T-helper 1 cell (primary cell): Measurements from ENCODE around the gene ZBTB48.

Experiments used
- DNase-seq, 5 donors: peaks; one replicate each; pipeline ENCODE4 v3.0.0-alpha.2; 2012 to 2020

Gene ZBTB48

GRCh38 chr1:6614019-6614928 lies 34.5 kb downstream of the ZBTB48 start:
- DNase-seq, result peak in 4 of 5 donors; percentile 38 to 64 (median 46)

DNA sequence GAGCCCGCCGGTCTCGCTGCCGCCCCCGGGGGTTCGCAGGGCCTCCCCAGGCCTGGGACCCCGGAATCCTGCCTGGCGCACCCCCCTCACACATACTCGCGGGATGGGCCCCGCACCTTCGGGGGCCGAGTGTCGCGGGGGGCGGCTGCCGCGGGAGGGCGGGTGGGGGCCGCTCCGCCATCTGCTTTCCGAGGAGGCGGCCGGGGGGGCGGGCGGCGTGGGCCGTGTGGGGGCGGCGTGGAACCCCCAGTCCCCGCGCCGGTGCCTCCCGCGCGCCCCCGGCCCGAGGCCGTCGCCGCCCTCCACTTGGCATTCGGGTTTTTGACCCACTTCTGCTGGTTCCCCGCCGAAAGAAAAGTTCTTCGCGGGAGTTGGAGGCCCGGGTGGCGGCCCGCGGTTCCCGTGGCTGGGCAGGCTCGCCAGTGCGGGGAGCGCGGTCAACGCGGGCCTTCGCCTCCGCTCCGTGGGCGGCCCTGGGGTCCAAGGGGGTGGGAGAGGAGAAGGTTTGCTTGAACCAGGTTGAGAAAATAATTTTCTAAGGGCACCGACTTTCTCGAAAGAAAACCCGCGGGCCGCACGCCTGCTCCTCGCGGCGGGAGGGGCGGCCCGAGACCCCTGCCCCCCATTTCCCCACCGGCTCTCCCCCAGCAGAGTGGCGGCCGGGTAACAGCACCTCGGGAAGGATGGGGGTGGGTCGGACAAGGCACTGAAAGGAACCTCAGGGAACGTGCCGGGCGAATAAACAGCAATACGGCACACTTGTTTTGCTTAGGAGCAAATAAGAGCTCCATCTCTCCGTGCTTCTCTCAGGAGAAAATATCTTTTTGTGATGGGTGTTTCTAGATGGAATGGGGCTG lies 35.4 kb downstream of the ZBTB48 start:
- peak in 1 of 5 donors; percentile 26 for DNase-seq

DNA sequence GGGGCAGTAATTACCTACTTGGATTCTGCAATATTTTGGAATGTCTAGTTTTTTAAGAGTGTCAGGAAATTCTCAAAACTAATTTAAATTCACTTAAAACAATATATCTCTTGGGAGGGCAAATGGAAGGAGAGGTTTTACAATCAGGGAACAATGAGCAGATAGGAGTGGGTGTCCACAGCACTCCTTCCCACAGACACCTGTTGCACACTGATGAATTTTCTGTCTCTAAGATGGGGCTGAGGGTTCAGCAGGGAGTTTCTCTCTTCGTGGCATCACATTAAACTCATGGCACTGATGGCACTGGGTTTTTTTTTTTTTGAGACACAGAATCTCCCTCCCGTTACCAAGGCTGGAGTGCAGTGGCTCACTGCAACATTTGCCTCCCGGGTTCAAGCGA lies 39.3 kb downstream of the ZBTB48 start:
- no peak for DNase-seq

DNA sequence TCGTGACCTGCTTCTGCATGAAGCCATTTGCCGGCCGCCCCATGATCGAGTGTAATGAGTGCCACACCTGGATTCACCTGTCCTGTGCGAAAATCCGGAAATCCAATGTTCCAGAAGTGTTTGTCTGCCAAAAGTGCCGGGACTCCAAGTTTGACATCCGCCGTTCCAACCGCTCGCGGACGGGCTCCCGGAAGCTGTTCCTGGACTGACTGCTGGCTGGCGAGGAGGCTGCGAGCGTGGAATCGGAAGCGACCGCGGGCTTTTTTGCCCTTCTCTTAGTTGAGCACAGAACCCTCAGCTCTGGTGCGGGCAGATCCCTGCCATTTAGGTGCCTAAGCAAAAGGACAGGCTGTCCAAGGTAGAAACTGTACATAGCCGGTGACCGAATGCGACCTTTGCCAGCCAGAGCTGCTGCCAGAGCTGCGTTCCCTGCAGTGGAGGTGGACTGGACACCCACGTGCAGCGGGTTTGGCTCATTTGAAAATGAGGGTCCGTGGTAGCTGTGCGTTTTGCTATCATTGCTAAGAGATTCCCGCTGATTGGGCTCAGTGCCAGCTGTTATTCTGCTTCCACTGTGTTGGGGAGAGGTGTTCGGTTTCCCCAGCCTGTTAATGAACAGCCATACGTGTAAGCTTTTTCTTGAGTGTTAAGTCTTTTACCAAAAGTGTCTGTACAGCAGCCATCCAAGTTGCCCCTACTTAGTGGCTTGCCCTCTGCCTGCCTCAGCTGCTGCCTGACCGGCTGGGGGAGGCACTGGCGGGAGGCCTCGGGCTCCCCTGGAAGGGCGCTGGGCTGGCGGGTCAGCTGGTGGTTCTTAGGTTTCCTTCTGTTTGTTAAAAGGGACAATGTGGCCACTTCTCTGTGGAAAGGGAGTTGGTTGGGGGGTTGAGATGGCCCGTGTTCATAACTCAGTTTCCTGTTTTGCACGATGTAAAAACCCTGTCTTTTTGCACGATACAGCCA lies 41.9 kb downstream of the ZBTB48 start:
- DNase-seq, result no peak

DNA sequence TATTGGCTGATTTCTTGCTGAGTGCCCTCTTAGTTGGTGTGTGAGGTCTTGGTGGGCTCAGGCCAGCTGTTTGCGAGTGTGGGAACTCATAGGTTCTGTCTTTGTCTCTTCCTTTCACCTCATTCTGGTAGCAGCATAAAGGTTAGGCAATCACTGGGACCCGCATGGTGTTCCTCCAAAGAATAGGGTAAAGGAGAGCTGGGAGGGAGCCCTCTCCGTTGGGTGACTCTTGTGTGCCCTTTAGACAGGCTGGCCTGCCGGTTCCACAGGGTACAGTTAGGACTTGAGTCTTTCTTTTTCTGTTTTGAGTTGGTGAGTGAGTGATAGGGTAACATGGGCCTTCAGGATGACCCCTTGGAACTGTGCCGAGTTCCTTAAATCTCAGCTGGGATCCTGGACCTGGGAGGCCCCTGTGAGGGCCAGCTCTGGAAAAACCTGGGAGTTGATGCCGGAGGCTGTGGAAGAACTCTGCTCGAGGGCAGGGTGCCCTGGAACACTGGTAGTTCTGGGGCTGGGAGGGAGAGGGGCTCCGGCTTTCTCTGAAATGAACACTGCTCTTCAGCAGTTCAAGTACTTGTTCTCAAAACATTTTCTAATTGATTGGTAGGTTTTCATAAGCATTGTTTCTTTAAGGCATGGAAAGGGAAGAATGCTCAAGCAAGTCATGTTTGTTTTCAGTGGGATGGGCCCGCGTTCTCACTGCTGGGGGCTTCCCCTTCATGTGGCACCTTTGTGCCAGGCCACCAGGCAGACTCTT lies 42.8 kb downstream of the ZBTB48 start:
- DNase-seq, result no peak

DNA sequence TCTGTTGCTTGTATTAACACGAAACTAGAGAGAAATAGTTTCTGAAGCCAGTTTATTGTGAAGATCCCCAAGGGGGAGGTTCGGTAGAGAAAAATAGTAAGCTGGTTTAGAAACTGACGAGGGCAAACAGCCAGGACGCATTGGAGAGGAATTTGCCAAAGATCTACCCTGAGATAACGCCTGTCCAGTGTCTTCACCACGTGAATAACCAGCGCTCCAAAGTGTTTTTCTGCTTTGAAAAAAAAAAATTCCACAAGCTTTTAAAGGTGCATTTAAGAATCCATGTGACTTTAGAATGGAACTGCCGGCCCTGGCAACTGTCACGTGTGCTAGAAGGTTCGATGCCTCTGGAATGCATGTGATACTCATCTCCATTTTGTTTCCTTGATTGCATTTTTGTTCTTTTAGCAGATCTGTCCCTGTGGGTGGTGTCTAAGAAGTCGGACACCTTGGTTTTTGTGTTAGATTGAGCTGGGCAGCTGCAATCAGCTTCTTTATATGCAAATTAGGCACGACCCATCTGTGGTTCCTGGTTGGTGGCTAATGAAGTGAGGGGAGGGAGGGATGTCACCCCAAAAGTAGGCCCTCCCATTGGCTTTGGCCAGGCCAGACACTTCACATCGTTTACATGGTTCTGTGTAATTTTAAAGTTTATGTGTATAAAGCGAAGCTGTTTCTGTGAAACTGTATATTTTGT lies 43.6 kb downstream of the ZBTB48 start:
- no peak for DNase-seq

GRCh38 chr1:6624710-6625583 lies 45.2 kb downstream of the ZBTB48 start, which contains the start of gene THAP3:
THAP3 (plus strand) TSS chr1:6624868; CDS start chr1:6625219, 351 bp downstream.
- peak; percentile 85 to 90 (median 88) for DNase-seq

- no peak for DNase-seq
Measured at GRCh38 chr1:6625584-6626149, 45.9 kb downstream of the ZBTB48 start.

GRCh38 chr1:6627031-6627430 lies 47.2 kb downstream of the ZBTB48 start:
- no peak for DNase-seq

DNA sequence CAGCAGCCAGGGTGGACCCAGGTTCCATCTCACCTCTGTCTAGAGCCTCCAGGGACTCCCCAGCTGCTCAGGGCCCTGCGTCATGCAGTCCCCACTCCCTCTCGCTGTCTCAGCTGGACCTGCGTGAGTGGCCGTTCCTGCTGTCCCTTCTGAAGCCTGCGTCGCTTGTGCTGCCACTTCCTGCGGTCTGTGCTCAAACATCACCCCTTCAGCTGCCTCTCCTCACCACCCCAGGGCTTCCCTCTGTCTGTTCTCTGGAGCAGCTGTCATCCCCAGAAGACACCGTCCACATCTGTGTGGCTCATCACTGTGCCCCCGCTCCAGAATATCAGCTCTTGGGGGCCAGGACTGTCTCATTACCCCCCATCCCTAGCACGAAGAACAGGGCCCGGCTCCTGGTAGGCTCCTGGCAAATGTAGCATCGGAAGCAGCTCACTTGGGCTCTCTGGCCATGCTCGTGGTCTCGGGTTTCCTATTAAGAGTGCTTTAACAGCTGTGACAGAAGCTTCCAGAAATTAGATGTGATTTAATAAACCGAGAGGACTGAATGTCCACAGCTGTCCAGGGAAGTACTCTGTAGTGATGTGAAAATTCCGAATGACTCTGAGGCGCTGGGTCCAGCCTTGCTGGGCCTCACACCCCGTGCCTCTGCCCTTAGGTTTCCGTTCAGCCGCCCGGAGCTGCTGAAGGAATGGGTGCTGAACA lies 48.2 kb downstream of the ZBTB48 start:
- DNase-seq, result no peak

DNA sequence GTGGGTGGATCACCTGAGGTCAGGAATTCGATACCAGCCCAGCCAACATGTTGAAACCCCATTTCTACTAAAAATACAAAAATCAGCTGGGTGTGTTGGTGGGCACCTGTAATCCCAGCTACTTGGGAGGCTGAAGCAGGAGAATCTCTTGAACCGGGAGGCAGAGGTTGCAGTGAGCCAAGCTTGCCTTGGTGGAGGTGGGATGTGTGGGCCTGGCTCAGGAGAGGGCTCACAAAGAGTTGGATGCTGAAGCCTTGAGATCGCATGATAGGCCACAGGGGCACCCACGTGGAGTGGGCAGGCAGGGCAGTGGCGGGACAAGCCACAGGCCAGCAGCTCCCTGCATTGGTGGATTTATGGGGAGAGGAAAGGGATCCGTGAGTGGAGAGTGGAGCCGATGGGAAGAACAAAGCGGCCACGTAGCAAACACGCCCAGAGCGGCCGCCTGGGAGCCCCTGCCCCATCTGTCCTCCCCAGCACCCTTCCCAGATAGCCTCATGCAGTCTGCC lies 49.2 kb downstream of the ZBTB48 start:
- DNase-seq, result no peak

GRCh38 chr1:6630027-6630426 lies 50.2 kb downstream of the ZBTB48 start:
- DNase-seq, result no peak

DNA sequence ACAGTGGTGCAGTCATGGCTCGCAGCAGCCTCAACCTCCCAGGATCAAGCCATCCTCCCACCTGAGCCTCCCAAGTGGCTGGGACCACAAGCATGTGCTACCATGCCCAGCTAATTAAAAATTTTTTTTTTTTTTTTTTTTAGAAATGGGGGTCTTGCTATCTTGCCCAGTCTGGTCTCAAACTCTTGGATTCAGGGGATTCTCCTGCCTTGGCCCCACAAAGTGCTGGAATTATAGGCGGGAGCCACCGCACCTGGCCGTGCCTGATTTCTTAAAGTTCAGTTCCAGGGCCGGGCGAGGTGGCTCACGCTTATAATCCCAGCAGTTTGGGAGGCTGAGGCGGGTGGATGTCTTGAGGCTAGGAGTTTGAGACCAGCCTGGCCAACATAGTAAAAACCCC lies 51.3 kb downstream of the ZBTB48 start:
- DNase-seq, result no peak

- no peak for DNase-seq
Measured at GRCh38 chr1:6632588-6633514, 53.1 kb downstream of the ZBTB48 start.

- peak in 3 of 5 donors; percentile 15 to 23 (median 15) for DNase-seq
Measured at GRCh38 chr1:6634371-6635052, 54.7 kb downstream of the ZBTB48 start.

- no peak for DNase-seq
Measured at GRCh38 chr1:6635161-6635909, 55.5 kb downstream of the ZBTB48 start.
